Fibroblast of mammary gland (primary cell): ENCODE results near the gene RPL36A.

Experiments
- DNase-seq: peaks from one replicate; pipeline ENCODE4 v3.0.0-alpha.2; 2010; ENCODE audit warnings: low read depth
- H3K4me3 ChIP-seq: 2 replicates; pipeline ENCODE4 v1.5.1; 2011; ENCODE audit warnings: low read depth, mild to moderate bottlenecking, low read length, moderate library complexity; ENCODE audit not compliant: control insufficient read depth
- TF ChIP-seq, protein P1 (sequence below): conservative IDR thresholded peaks from 2 replicates; pipeline ENCODE4 v1.5.1; 2011; ENCODE audit warnings: low read depth, low read length, inconsistent platforms; ENCODE audit not compliant: control insufficient read depth, insufficient read depth

The RPL36A gene

DNA sequence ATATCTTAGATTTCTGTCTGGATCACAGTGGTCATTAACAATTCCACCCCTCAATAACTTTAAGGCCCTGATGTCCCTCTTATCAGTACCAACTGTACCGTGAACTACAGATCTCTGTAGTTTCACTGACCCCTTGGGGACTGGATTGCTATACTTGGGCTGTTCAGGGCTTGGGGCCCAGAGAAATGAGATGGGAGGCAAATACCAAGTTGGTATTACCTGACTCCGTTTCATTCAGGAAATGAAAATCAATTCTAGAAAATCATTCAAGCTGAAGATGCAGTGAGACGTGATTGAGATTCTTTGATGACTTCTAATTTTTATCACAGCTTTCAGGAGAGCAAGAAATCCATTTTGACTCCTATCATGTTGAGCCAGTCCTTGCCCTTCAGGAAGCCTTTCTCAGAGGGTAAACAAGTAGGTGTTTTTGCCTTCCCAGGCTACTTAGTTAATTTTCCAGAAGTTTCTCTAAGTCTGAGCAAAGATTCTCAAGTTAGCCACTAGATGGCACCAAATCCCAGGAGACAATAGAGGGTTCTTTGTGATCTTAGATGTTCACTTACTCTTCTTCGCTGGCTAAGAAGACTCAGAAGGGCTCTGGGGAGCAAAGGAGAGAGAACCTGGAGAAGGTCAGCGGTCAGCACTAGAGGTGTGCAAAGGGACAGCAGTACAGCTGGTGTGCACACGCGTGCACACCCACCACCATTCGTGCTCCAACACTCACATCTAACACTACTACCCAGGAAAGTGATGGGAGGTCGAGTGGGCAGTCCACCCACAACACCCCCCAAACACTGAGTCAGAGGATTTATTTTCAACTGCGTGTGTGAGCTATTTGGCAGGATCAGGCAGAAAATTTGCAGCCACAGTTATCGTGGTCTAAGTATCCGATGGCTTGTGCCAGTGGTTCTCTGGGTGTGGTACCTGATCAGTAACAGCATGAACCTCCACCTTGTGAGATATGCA lies 24.7 kb downstream of the RPL36A start:
- no peak overlapping the region for H3K4me3 ChIP-seq
- DNase-seq: peak; percentile 89

DNA sequence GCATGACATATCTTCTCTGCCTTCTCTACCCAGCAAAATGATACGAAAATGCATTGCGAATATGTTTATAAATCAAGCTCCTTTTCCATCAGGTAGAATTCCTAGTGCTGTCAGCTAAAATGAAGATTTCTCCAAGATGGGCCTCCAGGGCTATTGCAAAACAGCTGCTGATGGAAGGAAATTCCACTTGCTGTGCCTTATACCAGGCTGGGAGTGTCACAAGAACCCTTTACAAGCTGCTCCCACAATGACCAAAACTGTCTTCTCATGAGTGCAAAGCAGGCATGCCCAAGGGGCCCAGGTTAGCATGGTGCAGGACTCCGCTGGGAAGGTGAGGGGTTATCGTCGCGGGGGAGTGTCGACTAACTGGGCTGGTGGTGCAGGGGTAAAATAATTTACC lies 25.9 kb downstream of the RPL36A start:
- DNase-seq: no peak
- TF ChIP-seq, protein P1, sequence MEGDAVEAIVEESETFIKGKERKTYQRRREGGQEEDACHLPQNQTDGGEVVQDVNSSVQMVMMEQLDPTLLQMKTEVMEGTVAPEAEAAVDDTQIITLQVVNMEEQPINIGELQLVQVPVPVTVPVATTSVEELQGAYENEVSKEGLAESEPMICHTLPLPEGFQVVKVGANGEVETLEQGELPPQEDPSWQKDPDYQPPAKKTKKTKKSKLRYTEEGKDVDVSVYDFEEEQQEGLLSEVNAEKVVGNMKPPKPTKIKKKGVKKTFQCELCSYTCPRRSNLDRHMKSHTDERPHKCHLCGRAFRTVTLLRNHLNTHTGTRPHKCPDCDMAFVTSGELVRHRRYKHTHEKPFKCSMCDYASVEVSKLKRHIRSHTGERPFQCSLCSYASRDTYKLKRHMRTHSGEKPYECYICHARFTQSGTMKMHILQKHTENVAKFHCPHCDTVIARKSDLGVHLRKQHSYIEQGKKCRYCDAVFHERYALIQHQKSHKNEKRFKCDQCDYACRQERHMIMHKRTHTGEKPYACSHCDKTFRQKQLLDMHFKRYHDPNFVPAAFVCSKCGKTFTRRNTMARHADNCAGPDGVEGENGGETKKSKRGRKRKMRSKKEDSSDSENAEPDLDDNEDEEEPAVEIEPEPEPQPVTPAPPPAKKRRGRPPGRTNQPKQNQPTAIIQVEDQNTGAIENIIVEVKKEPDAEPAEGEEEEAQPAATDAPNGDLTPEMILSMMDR: no peak
- H3K4me3 ChIP-seq: no peak overlapping the region

More for the DNA sequence above, 24.7 kb downstream of the RPL36A start:
- TF ChIP-seq, protein P1: peak; percentile 84

DNA sequence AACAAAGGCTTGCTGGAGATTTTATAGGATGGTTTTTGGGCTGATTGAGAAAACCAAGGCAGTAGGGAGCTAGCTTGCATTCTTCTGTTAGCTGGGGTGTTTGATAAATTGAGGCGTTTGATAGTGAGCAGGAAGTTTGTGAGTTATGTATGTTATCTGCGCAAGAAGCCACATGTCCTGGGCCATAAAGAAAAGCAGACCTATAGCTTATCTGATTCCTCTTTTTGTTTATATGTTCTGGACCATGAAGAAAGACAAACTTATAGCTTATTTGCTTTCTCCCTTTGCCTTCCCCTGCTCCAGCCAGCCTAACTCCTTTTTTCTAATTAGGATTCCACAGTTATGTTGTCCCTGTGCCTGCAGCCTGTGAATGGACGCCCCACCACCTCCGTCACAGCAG lies 26.4 kb downstream of the RPL36A start:
- TF ChIP-seq, protein P1: no peak
- DNase-seq: no peak
- no peak overlapping the region for H3K4me3 ChIP-seq

DNA sequence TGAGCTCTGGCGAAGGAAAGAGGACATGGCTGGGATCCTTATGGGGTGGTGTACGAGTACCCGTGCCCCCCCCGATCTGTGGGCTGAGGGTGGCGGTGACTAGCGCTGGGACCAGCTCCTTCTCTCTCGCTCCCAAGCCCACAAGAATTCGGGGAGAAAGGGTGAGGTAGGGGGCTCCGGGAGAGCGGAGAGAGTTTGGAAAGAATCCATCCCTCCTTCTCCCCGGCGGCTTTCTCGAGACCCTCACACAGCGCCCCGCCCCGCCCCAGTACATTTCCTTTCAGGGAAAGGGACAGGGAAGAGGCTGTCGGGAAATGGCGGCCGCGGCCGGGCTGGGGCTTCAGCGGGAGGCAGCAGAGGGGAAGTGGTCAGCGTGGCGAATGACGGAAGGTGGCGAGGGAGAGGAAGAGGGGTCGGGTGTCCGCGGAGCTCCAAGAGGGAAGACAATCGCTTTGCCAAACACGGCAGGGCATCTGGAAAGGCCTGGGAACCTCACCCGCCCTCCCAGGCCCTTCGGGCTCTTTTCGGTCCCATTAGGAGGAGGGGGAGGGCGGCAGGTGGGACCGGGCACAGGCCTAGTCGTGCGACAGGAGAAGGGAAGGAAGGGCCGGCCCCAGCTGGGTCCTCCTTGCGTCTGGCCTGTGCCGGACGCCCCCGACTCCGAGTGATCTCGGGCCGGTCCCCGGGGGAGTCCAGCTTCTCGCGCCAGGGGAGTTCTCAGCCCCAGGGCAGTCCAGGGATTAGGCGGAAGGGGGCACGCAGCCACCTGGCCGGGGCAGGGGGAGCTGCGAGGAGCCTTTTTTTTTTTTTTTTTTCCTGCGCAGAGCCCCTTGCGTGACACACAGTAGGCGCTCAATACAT lies 27.4 kb downstream of the RPL36A start:
- H3K4me3 ChIP-seq: peak overlapping the region; percentile 52
- TF ChIP-seq, protein P1: no peak
- DNase-seq: no peak

DNA sequence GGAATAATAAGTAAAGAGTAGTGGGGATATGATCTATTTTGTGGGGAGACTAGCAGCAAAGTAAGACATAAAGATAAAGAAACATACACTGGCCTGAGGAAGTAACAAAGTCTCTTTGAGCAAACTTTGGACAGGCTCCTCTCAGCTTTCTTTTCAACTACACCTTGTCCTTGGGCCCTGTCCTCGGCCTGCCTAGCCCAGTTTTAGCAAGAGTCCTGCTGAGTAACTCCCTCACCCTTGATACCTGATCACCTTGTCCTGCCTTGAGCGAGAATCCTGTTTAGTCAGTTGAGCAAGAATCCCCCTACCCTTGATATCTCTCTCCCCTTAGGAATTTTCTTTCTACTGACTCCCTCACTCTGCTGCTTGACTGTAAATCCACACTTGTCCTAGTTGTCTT lies 28.7 kb downstream of the RPL36A start:
- DNase-seq: no peak
- TF ChIP-seq, protein P1: no peak
- H3K4me3 ChIP-seq: no peak overlapping the region

DNA sequence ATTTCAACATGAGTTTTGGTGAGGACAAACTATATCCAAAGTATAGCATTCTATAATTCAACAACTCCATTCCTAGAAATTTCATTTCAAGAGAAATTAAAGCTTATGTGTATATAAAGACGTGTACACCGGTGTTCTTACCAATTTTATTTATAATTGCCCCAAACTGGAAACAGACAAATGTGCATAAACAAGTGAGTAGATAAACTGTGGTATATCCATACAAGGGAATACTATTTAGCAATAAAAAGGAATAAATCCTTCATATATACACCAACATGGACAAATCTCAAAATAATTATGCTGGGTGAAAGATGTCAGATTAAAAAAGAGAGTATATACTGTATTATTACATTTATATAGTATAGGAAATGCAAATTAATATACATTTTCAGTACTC lies 37.1 kb downstream of the RPL36A start:
- DNase-seq: no peak
- H3K4me3 ChIP-seq: no peak overlapping the region
- TF ChIP-seq, protein P1: no peak
